Osteoblast (primary cell): ENCODE measurements around the gene TCF4. TPM values are rescaled to one million over a fixed set of nuclear protein-coding genes. Genes with fewer than 3 reads are reported as not detected.

Experiments used
- DNase-seq: peaks from one replicate; pipeline ENCODE4 v3.0.0; 2011; ENCODE audit warnings: low spot score, mixed read lengths; ENCODE audit not compliant: insufficient read length; ENCODE audit errors: missing footprints
- H2AFZ ChIP-seq: 2 replicates; pipeline ENCODE4 v1.6.0; 2011; ENCODE audit warnings: mild to moderate bottlenecking, low read length
- H3K27ac ChIP-seq: 2 replicates; pipeline ENCODE4 v1.5.1; 2011; ENCODE audit warnings: mild to moderate bottlenecking, low read depth, low read length, moderate library complexity
- H3K27me3 ChIP-seq: 2 replicates; pipeline ENCODE4 v1.6.0; 2012; ENCODE audit warnings: mild to moderate bottlenecking, control low read depth, inconsistent platforms, low read length, moderate library complexity; ENCODE audit not compliant: insufficient read depth
- H3K36me3 ChIP-seq: 2 replicates; pipeline ENCODE4 v1.5.1; 2011; ENCODE audit warnings: mild to moderate bottlenecking, low read length, control low read depth, moderate library complexity; ENCODE audit not compliant: insufficient read depth
- H3K4me1 ChIP-seq: 2 replicates; pipeline ENCODE4 v1.5.1; 2011; ENCODE audit warnings: mild to moderate bottlenecking, low read length, control low read depth, moderate library complexity; ENCODE audit not compliant: insufficient read depth
- H3K4me2 ChIP-seq: 2 replicates; pipeline ENCODE4 v1.6.0; 2011; ENCODE audit warnings: mild to moderate bottlenecking, low read length; ENCODE audit not compliant: insufficient read depth
- H3K4me3 ChIP-seq: fragments of 200-600 bp; sonication (generic); 3 replicates; pipeline ENCODE4 v1.5.1; 2012; ENCODE audit warnings: mild to moderate bottlenecking, low read length, inconsistent platforms; ENCODE audit not compliant: insufficient read depth
- H3K79me2 ChIP-seq: 2 replicates; pipeline ENCODE4 v1.6.0; 2012; ENCODE audit warnings: mild to moderate bottlenecking, low read length, control low read depth, inconsistent platforms; ENCODE audit not compliant: insufficient read depth
- H3K9me3 ChIP-seq: 2 replicates; pipeline ENCODE4 v1.5.1; 2011; ENCODE audit warnings: low read depth, low read length, control low read depth
- H4K20me1 ChIP-seq: 2 replicates; pipeline ENCODE4 v1.6.0; 2012; ENCODE audit warnings: mild to moderate bottlenecking, low read length, control low read depth; ENCODE audit not compliant: insufficient read depth
- total RNA-seq: library from RNA; depleted of rRNA; stranded (reverse); fragments of >200 nt; gene quantifications from 2 replicates; pipeline ENCODE4 v1.2.3, GENCODE V29; 2012
- TF ChIP-seq, protein P1 (sequence below): IDR thresholded peaks from 2 replicates; pipeline ENCODE4 v1.5.1; 2011; ENCODE audit warnings: mild to moderate bottlenecking, low read depth, low read length, moderate library complexity; ENCODE audit errors: extremely low read depth

Gene TCF4
- total RNA-seq, 1 donor, result 87.2 TPM

DNA sequence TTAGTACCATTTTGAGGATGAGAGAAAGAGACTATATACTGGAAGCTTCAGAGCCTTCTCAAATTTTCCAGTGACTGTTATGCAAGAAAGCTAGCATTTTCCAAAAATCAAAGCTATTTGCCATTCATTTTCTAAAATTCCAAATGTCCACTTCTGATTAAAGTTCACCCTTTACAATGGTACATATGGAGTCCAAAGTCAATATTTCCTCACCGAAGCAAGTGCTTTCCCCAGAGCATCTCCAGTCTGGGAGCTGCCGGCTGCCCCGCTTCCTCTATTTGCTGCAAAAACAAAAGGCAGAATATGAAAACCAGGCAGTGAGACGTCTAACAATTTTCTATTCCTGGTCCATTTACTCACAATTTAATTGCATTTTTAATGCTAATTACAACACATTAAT is 326.7 kb downstream of the TCF4 start:
- H3K36me3 ChIP-seq, result peaks cover 42% of the 10 kb centered on the region

DNA sequence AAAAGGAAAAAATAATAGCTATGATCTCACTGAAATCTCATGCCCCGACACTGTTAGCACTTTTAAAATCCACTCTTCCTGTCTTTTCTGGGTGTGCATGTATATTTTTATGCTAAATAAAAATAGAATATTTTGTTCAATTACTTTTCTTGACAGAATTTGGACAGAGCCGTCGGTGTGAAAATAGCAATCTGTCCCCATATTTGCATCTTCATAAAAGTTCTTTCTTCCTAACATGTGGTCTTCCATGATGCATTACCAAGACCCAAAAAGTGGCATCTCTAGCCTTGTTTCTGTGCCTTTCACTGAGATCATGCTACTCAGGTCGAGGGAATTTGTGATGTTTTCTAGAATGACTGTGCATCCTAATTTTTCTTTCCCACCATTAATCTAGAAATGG is 329.9 kb downstream of the TCF4 start:
- H3K79me2 ChIP-seq, result no peaks in the 10 kb centered on the region
- no peaks in the 10 kb centered on the region for H3K27me3 ChIP-seq
- TF ChIP-seq, protein P1, sequence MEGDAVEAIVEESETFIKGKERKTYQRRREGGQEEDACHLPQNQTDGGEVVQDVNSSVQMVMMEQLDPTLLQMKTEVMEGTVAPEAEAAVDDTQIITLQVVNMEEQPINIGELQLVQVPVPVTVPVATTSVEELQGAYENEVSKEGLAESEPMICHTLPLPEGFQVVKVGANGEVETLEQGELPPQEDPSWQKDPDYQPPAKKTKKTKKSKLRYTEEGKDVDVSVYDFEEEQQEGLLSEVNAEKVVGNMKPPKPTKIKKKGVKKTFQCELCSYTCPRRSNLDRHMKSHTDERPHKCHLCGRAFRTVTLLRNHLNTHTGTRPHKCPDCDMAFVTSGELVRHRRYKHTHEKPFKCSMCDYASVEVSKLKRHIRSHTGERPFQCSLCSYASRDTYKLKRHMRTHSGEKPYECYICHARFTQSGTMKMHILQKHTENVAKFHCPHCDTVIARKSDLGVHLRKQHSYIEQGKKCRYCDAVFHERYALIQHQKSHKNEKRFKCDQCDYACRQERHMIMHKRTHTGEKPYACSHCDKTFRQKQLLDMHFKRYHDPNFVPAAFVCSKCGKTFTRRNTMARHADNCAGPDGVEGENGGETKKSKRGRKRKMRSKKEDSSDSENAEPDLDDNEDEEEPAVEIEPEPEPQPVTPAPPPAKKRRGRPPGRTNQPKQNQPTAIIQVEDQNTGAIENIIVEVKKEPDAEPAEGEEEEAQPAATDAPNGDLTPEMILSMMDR, result no peak
- H4K20me1 ChIP-seq, result no peaks in the 10 kb centered on the region
- H3K27ac ChIP-seq, result no peak overlapping the region
- H3K36me3 ChIP-seq, result peaks cover 51% of the 10 kb centered on the region
- no peak overlapping the region for H2AFZ ChIP-seq
- peaks cover 6% of the 10 kb centered on the region for H3K4me1 ChIP-seq
- DNase-seq, result no peak
- H3K4me3 ChIP-seq, result no peak overlapping the region
- H3K9me3 ChIP-seq, result no peaks in the 10 kb centered on the region
- H3K4me2 ChIP-seq, result no peak overlapping the region

More for the DNA sequence above, 326.7 kb downstream of the TCF4 start:
- no peak overlapping the region for H3K27ac ChIP-seq
- no peak overlapping the region for H2AFZ ChIP-seq
- H3K4me2 ChIP-seq, result no peak overlapping the region
- DNase-seq, result no peak
- H4K20me1 ChIP-seq, result no peaks in the 10 kb centered on the region
- H3K79me2 ChIP-seq, result no peaks in the 10 kb centered on the region
- no peaks in the 10 kb centered on the region for H3K27me3 ChIP-seq
- no peak overlapping the region for H3K4me3 ChIP-seq
- H3K9me3 ChIP-seq, result no peaks in the 10 kb centered on the region
- H3K4me1 ChIP-seq, result peaks cover 12% of the 10 kb centered on the region
- TF ChIP-seq, protein P1, result no peak

DNA sequence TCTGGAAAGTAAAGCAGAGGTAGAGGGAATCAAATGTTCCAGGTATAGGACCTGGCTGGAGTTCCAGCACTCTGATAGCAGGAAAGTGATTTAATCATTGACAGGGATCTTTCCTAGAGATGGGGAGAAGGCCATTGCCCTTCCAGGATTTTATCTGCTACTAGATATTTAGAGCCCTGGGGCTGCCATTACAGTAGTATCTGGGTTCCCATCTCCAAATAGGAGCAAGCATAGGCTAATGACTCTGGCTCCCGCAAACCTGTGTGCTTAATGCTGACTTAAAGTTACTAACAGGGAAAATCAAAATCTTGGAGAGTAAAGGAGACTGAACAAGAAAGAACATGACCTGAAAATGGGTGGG is 331.1 kb downstream of the TCF4 start:
- Histone ChIP-seq H4K20me1 (no peaks in the 10 kb centered on the region), H3K27me3 (no peaks in the 10 kb centered on the region), H3K4me2 (no peak overlapping the region), H3K4me3 (no peak overlapping the region), H3K9me3 (no peaks in the 10 kb centered on the region), H3K27ac (no peak overlapping the region), H3K79me2 (no peaks in the 10 kb centered on the region), H2AFZ (no peak overlapping the region), H3K36me3 (peaks cover 51% of the 10 kb centered on the region), H3K4me1 (peaks cover 16% of the 10 kb centered on the region)
- no peak for DNase-seq
- TF ChIP-seq, protein P1, result no peak

DNA sequence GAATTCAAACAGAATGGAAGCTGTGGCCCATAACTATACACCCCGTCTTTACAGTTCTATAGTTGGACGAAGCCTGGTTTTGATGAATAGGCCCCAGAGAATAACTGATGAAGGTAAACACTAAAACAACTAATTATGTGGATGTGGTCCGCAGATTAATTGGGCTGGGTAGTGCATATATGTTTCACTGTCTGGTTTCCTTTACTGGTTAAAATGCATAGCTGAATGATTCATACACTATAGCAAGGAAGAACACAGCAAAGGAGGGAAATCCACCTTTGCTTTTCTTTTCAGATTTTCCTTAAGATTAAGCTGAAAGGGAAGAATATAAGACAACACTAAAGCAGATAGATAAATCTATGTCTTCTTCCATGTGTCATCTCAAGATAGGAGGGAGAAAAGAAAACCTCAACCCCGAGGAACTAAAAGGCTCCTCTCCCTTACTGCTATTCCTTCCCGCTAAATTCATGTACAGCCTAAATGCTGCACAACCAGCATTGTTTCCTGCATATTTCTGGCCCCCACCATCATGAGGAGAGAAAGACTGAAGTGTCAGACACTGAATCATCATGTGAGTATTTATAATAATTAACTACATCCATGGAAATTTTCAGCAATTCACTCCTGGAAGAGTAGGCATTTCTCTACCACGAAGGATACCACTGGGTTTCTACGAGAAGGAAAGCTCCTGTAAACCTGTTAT is 331.6 kb downstream of the TCF4 start:
- no peak overlapping the region for H3K4me2 ChIP-seq
- no peaks in the 10 kb centered on the region for H3K79me2 ChIP-seq
- no peaks in the 10 kb centered on the region for H3K27me3 ChIP-seq
- H2AFZ ChIP-seq, result no peak overlapping the region
- no peak for DNase-seq
- no peaks in the 10 kb centered on the region for H4K20me1 ChIP-seq
- TF ChIP-seq, protein P1, result no peak
- H3K36me3 ChIP-seq, result peaks cover 51% of the 10 kb centered on the region
- peaks cover 20% of the 10 kb centered on the region for H3K4me1 ChIP-seq
- no peak overlapping the region for H3K4me3 ChIP-seq
- no peak overlapping the region for H3K27ac ChIP-seq
- no peaks in the 10 kb centered on the region for H3K9me3 ChIP-seq
